ENCODE data around the gene KIAA1549.
A peak's percentile ranks its signal among the peaks of the same experiment; 100 is the strongest.
"Not testable (repeated sequence)": the region's sequence is repeated elsewhere in the genome, so short reads cannot be mapped to it uniquely, and the experiment has no call there.

Gene KIAA1549

DNA sequence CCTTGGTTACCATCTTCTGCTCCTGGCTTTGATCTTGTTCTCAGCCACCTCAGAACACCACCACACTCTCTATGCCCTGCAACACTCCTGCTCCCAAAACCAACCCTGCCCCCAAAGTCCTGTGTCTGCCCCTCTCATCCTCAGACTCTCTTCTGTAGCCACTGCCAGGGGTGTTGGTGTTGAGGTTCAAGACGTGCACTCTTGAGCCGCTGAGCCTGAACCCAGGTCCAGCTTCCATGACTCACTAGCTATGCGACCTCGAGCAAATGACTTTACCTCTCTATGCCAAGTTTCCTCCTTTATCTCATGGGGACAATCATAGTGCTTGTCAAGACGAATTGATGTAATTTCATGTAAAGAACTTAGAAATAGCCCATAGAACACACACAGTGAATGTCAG lies 182.4 kb downstream of the KIAA1549 start:
- DNase-seq: no peak

GRCh38 chr7:138797715-138798320 lies 183.4 kb downstream of the KIAA1549 start, which contains the start of the genes ATP6V0A4 and TMEM213:
TSS of gene ATP6V0A4 (minus strand) at chr7:138798196. CDS start at chr7:138771247, 26,949 bp downstream.
TSS of gene TMEM213 (plus strand) at chr7:138797994. CDS start at chr7:138798105, 111 bp downstream.
- peak; percentile 20 for DNase-seq

DNA sequence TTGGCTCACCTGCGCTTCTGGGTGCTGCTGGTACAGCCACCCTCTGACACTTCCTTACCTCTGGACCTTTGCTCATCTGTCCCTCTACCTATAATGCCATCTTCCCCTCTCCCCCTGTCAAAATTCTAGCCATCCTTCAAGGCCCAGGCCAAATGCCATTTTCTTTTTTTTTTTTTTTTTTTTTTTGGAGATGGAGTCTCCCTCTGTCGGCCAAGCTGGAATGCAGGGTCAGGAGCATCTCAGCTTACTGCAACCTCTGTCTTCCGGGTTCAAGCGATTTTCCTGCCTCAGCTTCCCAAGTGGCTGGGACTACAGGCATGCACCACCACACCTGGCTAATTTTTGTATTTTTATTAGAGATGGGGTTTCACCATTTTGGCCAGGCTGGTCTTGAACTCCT lies 184.1 kb downstream of the KIAA1549 start:
- not testable (repeated sequence) for DNase-seq

- DNase-seq: no peak
These were observed 185.1 kb downstream of the KIAA1549 start for GRCh38 chr7:138796038-138796615.

- no peak for DNase-seq
These were observed 195.4 kb downstream of the KIAA1549 start for GRCh38 chr7:138785587-138786437.

- no peak for DNase-seq
These were observed 196.5 kb downstream of the KIAA1549 start for GRCh38 chr7:138784692-138785091.
